Upper lobe of left lung (tissue), 4 donors: ENCODE measurements around the gene AQP5.

Source experiments
- CTCF ChIP-seq, 6 experiments: fragments of 450-650 bp in 4 of 6; fragments of 200-600 bp in 2 of 6; sonication (generic) in 2 of 6; IDR thresholded peaks; one replicate each; pipeline ENCODE4 v1.5.1; 2016 to 2019; ENCODE audit warnings: antibody characterized with exemption in 6 of 6
- EP300 ChIP-seq, 4 donors: sonication (generic); formaldehyde crosslinking; IDR thresholded peaks; one replicate each; pipeline ENCODE4 v1.5.1; 2017; ENCODE audit warnings: antibody characterized with exemption in 4 of 4, control low read depth in 2 of 4
- POLR2A ChIP-seq, 4 donors: fragments of 450-650 bp; IDR thresholded peaks; one replicate each; pipeline ENCODE4 v1.5.1; 2016 to 2017; ENCODE audit warnings: antibody characterized with exemption in 4 of 4, mild to moderate bottlenecking in 2 of 4
- POLR2AphosphoS5 ChIP-seq, 2 donors: sonication (generic); formaldehyde crosslinking; IDR thresholded peaks; one replicate each; pipeline ENCODE4 v1.5.1; 2017; ENCODE audit warnings: antibody characterized with exemption in 2 of 2

- TF ChIP-seq POLR2A (IDR thresholded peaks at IDR 0.05) = no peak
- TF ChIP-seq CTCF (IDR thresholded peaks at IDR 0.05) = no peak
- no peak for TF ChIP-seq POLR2AphosphoS5 (IDR thresholded peaks at IDR 0.05)
- no peak for TF ChIP-seq EP300 (IDR thresholded peaks at IDR 0.05)
Observed at GRCh38 chr12:49923880-49924556, 37.7 kb upstream of the AQP5 start.
